Activated CD8-positive, alpha-beta memory T cell treated with anti-CD3 and anti-CD28 coated beads for 24 hours (primary cell): Measurements from ENCODE around the gene UBE2E1.

Experiments
- DNase-seq: peaks from one replicate; pipeline ENCODE4 v3.0.0-alpha.2; 2020

The UBE2E1 gene

DNA sequence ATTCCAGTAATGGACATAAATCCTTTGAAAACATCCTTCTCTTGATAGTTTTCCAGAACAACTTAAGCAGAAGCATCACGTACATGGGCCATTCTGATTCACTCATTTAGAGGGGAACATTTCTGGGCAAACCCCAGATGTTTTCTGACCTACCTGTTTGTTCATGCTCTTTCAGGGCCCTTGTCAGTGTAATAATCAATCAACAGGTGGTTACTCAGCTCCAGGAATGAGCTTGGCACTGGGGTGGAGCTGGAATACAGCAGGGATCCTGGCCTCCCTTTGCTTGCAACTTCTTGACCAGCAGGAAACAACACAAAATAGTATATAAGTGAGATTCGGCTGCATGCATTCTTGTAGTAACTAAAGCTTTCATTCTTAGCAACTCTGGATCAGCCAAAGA, 9.2 kb upstream of the UBE2E1 start:
- no peak for DNase-seq

DNA sequence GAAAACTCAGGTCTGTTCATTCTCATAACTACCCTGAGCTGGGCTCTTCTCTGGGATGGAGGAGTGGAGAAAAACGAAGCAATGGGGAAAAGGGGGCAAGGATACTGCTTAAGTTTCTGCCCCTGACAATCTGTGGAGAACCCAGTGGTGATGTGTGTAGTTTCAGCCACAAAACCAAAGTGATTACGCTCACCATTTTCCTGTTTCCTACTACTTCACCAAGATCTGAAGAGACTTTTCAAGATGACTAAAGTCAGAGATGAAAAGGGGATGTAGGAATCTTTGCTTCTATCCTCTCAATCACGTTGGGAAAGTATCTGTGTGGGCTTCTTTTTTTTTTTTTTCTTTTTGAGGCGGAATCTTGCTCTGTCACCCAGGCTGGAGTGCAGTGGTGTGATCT, 8.3 kb upstream of the UBE2E1 start:
- DNase-seq: no peak

DNA sequence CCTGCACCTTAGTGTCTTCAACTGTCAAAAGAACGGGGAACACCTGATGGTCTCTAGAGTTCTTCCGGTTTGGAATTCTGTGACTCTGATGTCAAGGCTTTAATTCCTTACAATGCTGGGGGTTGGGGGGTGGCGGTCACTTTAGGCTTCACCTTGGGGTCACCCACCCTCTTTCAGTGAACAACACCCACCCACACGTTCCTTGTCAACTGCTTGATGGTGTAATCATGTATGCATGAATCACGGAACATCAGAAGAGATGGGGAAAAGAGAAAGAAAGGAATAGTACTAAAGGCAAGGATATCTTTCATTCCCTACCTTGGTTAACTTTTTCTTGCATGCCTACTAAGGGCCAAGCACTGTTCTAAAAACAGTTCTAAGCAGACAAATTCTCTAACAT, 7.3 kb upstream of the UBE2E1 start:
- no peak for DNase-seq

DNA sequence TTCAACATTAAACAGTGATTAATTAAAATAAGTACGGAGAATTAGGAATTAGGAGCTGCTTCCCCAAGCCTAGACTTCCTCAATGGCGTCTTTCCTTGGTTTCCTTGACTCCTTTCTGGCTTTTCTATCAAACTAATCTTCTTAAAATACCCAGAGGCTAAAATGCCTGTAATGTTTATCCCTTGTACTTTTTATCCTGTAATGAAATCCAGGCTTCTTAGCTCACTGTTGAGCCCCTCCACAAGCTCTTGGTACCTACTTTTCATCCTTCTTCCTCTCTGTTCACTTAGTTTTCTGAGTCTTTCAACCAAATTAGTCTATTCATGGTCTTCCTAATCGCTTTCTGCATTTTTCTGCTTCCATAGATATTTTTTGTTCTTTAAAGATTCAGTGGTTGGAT, 6.9 kb upstream of the UBE2E1 start:
- DNase-seq: no peak

DNA sequence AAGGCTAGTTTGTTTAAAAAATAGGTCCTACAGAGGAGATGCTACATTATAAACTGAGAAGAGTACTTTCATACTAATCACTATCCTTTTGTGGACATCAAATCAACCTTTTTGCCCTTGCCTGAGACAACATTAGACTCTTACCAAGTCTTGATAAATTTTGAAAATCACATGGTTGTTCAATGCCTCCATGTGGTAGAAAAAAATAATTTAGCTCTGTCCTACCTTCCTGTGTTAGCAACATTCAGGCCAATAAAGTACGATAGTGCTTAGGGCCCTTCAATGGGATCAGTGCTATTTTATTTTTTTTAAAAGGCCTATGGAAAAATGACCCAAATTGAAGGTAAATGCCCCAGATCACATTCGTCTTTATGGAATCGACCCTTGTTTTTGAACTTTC, 5.0 kb upstream of the UBE2E1 start:
- DNase-seq: no peak

DNA sequence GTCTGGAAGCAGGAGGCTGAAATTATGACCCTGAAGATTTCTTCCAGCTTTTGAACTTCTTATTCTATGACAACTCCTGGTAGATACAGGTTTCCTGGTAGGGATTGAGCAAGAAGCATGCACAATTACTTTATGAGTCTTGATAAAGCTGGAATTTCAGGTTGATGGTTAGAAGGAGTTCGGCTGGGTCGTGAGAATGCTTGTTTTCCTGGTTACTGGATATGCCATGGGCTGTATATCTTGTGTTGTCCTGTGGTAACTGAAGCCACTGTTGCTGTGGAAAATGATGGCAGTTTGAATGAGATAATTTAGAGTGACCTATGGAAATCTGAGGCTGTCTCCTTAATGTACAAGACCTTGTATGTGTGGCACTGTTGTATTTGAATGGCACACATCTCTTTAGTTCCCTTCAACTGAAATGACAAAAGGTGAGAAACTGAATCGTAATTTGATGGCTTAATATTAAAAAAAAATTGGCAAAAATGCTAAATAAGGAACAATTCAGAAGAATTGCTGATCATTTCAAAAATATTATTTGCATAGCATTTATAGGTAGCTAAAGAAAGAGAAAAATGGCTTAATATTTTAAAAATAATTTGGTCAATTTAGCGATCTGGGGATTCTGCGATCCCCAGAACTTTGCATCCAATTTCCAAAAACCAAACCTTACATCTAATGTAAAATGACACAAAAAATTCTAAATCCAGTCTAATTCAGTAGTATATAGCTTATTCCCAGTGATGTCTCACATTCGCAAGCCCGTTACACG, 1.1 kb upstream of the UBE2E1 start:
- DNase-seq: no peak

DNA sequence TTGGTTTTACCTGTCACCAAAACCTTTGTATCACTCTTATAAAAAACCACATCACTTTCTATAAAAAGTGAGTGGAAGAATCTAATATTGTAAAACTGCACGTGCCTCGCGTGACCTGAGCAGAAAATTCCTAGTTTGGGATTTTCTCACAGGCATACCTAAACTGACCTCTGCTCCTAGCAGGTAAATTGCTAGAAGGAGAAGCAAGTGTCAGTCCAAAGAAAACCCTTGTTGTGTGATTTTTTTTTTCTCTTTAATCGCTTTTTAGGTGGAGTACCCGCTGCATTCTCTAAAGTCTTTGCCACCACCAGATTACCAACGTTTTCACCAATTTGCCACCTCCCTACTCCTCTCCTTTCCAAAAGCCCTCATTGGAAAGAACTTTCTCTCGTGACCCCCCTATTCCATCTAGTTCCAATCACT, 534 bp upstream of the UBE2E1 start:
- no peak for DNase-seq

DNA sequence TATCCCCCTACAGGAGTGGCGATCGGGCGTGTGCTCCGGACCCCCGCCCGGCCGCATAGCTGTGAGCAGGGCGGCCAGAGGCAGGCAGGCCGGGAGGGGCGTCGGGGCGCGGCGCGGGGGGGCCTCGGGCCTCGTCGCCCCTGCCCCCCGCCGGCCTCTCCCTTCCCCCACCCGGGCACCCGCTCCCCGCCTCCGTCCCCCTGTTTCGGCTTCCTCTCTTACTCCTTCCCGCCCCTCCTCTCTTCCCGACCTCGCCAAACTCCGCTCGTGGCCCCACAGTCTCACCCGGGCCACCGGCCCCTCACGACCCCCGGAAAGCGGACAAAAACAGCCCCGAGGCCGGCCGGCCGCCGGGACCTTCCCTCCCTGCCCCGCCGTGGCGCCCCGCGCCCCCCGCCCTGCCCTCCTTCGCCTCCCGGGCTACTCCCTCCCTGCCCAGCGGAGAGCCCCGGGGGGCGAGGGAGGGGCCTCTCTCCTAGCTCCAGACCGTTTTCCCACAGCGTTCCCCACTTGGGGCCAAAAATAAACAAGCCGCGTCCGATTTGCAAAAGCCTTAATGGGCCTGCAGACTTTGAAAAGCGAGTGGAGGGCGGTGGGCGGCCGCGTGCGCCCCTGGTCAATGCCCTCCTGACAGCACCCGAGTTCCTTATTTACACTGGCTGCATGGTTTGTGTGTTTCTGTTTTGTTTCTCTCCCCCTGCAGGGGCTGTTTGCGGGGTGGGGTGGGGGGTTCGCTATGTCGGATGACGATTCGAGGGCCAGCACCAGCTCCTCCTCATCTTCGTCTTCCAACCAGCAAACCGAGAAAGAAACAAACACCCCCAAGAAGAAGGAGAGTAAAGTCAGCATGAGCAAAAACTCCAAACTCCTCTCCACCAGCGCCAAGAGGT, 1.0 kb downstream of the UBE2E1 start:
- DNase-seq: peak; percentile 67

DNA sequence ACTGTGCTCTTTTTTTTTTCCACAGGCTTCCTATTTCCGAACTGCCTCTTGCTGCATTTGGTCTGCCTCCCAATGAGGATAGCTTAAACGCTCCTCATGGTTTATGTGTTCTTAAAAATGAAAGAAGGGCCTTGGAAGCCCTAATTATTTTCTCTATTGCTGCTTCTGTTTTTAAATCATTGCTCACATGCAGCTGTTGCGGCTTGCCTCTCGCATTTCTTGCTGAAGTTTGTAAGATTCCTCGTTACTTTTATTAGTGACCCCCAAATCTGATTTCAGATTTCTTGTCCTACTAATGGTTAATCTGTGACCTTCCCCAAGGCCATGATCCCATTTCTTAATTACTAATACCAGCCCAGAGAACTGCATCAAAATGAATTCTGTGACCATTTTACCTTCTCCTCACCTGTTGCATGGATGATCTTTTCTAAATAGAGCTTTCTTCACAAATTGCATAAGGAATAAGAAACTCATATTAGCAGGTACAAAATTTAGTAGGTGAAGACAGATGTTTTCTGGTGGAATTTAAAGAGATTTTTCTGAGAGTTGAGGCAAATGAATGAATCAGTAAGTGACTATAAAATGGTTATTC, 1.8 kb downstream of the UBE2E1 start:
- DNase-seq: no peak

DNA sequence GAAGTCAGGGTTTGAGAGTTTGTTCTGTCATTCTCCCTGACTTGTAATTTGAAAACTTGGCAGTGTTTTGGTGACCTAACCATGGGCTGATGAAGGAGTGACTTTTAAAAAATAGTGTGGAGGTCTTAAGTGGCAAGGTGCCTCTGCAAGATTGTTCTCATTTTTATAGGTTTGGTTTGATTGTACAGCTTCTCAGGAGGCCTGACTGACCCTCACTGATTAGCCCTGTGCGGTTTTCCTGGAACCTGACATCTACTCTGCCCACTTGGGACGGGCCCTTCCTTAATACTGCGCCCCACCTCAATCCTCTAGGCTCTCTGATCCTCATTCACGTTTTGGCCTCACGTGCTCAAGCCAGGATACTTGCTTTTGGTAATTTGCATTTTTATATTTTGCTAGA, 2.8 kb downstream of the UBE2E1 start:
- DNase-seq: no peak

DNA sequence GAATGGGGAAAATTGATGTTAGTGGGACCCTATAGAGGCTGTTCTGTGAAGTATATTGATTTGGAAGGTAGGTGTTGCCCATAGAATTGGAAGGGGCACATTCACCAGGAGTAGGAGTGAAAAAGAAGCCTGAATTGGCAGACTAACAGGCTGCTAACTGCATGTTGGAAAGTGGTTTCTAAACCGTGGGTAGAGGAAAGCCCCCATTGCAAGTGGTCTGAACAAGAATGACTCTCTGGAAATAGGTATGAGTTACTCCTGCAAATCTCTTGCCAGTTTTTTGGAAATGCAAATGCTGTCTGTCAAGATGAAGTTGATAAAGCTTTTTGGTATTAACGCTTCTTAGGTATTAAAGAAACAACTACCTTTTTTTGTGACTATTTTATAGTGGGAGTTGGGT, 3.5 kb downstream of the UBE2E1 start:
- no peak for DNase-seq

DNA sequence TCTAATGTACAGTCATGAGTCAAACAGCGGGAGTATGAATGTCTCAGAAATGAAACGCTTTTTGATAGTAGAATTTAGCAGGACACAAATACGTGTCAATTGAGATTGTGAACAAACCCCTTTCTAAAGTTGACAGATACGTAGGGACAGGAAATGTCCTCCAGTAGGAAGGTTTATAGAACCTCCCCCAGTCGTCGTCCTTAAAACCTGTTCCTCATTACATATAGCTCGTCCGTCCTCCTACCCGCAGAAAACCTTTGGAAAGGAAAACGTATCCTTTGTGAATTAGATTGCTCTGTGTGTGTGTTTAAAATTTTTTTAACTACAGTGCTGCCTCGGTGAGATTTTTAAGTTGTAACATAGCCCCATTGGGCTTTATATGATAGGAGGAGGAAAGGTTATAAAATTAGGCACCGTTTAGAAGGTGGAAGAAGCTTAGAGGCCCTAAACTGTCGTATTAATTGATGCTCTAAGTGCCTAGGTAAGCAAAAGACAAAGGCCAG, 4.1 kb downstream of the UBE2E1 start:
- DNase-seq: no peak

DNA sequence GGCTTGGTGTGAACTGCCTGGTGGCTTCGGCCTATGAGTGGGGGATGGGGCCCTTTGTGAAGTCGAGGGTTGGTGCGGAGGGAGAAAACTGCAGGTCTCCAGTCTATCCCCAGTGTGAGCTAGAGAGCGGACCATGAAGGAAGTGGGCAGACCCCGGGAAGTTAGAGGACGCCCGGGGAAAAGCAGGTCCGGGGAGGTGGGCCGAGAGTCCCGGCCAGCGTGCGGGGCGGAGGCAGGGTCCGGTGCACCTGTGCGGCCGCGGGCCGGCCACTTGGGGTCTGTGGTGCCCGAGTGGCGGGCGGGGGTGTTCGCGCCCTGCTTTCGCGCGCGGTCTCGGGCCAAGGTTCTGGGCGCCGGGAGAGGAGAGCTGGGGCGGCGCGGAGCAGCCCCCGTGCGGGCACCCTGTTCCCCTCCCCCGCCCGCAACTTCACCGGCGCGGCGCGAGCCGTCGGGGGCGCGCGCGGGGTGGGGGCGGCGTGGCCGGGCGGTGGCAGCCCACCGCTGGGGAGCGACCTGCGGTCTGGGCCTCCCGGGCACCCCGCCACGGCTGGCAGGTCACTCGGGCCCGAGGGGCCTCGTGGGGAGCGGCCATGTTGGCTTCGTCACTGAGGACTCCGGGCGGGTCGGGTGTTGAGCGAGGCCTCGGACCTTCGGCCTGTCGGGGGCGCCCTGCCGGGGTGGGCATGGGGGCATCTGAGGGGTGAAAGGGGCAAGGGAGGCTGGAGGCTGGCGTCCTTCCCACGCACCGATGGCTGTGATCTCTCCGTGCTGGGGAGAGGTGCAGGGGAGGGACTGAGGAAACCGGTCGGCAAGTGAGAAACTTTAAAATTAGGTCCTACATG, 4.8 kb downstream of the UBE2E1 start:
- DNase-seq: peak; percentile 87

DNA sequence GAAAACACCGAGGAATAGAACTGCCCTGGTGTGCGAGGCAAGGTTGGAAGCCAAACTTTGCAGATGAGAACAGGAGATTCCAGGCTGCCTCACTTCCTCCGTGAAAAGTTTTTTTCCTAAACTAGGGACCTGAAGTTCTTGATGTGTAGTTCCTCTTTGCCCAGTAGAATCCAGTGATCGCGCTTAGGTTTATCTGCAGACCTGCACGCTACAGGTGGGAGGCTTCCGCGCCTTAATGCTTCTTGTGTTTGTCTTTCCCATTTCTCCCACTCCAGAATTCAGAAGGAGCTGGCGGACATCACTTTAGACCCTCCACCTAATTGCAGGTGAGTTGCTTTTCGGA, 5.4 kb downstream of the UBE2E1 start:
- DNase-seq: no peak

DNA sequence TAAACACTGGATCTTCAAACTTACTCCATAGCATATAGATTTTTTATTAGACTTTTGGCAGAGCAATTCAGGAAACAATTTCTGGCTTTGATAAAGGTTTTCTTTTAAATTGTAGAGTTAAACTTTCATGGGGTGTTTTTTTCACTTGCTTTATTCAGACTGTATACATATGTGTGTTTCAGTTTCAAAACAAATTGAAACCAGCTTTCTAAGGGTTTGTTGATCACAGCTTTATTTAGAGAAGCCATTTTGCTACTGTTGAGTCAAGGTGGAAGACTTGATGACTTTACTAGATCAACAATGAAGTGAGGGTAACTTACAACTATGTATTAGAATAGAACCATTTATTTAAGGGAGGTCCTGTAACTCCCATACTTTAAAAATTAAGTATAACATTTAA, 6.2 kb downstream of the UBE2E1 start:
- DNase-seq: no peak

DNA sequence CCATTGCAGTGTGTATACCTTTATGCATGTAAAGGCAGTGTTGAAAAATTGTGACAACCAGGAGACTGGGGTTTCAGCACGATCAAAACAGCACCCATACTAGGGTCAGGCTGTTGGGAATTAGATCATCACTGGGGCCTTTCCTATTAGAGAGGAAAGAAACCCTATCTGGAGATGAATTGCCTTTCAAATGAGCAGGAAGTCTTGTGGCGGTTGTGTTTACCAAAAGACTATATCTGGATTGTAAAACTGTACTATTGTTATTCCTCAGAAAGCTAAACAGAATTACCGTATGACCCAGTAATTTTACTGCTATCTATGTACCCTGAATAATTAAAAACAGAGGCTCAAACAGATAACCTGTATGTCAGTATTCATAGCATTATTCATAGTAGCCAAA, 10.1 kb downstream of the UBE2E1 start:
- DNase-seq: no peak

DNA sequence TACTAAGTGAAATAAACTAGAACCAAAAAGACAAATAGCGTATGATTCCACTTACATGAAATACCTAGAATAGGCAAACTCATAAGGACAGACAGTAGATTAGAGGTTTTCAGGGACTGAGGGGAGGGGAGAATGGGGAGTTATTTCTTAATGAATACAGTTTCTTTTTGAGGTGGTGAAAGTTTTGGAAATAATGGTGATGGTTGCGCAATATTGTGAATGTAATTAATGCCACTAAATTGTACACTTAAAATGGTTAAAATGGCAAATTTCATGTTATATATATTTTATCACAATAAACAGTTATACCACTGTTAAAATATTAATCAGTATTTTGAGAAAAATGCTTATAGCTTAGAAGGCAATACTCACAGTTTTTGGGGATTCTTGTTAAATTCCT, 11.0 kb downstream of the UBE2E1 start:
- no peak for DNase-seq

DNA sequence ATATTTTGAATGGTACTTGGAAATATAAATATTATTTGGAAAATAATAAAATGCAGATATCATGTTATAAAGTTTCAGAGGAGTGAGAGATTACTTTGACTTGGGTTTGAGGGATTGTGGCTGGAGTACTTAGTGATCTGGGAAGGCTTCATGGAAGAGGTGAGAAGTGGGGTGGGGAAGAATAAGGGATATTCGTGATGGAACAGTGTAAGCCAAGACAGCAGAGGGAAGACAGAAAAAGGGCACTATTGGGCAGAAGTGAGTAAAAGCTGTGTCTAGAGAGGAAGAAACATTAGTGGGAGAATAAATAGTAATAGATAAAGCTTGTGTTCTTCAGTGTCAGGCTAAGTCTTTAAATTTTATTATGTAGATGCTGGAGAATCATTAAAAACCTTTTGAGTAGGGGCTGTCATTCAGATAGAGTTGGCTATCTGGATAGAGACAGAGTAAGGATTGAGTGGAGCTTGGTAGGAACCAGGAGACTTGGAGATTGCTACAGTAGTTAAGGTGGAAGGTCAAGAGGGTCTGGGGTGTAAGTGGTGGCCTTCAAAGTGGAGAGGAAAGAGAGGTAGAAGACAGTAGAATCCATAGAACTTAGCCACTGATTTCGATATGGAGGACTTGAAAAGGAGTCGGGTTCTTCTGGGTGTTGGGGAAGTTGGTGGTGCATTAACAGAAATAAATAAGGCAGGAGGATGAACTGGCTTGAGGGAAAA, 11.9 kb downstream of the UBE2E1 start:
- DNase-seq: no peak

DNA sequence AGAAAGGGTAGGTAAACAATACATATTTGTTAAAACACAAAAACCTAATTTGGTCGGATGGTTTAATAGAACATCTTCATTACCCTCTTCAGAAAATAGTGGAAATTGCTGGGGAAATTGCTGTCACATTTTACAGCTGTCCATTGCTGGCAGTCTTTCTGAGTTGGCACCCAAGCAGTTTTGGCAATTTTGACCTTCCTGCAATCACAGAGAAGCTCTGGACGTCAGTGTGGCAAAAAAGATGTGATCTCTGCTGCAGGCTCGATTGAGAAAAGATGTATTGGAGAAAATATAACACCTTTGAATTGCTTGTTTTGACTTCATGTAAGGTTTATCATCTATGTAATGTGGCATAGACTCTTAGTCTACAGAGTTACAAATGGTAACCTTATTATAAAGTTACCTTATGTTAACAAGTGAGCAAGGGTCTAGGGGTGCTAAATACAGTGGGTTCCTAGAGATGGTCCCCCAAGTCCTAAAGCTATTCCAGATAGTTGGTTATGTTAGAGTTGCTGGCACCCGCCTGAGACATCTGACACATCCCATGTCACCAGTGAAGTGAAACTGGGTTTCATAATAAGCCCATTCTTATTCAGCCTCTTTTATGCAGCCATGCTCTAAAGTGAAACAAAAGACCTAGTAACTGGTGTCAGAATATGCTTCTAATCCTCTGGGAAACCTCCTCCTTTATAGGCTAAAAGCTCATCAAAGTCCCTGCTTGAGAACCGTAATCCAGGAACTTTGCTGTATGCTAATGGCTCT, 14.0 kb downstream of the UBE2E1 start:
- DNase-seq: no peak

DNA sequence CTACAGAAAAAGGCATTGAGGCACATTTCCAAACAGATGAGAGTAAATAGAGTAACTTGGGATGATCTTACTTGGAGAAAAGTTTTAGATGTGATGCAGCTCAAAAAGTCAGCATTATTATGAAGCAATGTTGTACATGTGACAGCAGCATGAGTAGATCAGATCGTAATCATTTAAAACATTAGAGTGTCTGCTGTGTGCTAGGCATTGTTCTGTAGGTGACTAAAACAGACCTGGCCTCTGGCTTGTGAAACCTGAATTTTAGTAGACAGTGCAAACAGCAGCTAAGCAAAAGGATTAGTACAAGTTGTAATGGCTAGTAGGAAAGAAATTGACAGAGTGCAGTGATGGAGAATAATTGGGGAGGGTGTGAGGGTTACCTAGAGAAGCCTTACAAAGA, 15.1 kb downstream of the UBE2E1 start:
- no peak for DNase-seq

DNA sequence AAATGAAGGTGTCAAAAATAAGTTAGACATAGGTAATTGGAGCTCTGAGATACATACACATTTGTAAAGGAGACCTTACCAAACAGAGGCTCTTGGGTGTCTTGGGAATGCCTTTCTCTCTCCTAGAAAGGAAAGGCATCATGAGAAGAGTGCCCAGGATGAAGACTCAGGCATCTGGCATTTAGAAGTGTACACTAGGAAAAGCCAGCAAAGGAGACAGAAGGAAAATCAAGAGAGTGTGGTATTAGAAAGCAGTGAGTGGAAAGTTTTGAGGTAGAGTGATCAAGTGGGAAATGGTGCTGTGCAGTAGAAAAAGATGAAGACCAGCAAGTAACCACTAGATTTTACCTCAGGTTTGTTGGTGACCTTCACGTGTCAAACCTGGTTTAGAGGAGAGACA, 16.1 kb downstream of the UBE2E1 start:
- no peak for DNase-seq

DNA sequence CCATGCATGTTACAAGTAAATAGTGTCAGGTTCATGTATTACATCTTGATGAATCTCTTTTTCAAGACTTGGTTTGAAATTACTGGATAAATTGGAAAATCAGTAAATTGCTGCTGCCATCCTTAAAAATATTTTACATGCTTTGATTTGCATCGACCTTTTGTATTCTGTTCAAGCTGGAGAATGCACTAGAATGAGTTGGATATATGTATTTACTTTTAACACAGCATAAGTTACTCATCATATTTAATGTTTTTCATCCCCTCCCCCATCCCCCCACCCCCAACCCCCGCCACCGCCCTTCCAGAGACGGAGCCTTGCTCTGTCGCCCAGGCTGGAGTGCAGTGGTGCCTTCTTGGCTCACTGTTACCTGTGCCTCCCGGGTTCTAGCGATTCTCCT, 16.8 kb downstream of the UBE2E1 start:
- DNase-seq: no peak
